HEK293 (cell line): Measurements from ENCODE around the gene LRRC4C.

Source experiments
- CTCF ChIA-PET: fragments of 350-600 bp; formaldehyde crosslinking; extraction: SDS; loops from one replicate; lab custom pipeline; 2021; ENCODE audit warnings: antibody characterized with exemption; lab: Yijun Ruan, JAX
- POLR2A ChIA-PET: fragments of 300-600 bp; formaldehyde crosslinking; extraction: SDS; loops from one replicate; lab custom pipeline; 2020; ENCODE audit warnings: antibody characterized with exemption, inconsistent platforms; lab: Yijun Ruan, JAX
- H3K27ac ChIP-seq: fragments of 200-500 bp; sonication (Bioruptor generic); 2 replicates; pipeline ENCODE4 v1.5.1; 2014; ENCODE audit warnings: low read depth, low read length, control low read depth, inconsistent platforms; ENCODE audit errors: extremely low read depth
- H3K36me3 ChIP-seq, 2 experiments: fragments of 200-500 bp in 1 of 2; sonication (Bioruptor generic) in 1 of 2; 1 replicate in 1 of 2; 2 replicates in 1 of 2; pipeline ENCODE4 v1.5.1; 2014 to 2017; ENCODE audit warnings: inconsistent platforms in 2 of 2, low read length in 2 of 2; ENCODE audit not compliant: control insufficient read depth in 2 of 2, insufficient read depth in 1 of 2
- H3K4me1 ChIP-seq: fragments of 200-500 bp; sonication (Bioruptor generic); 2 replicates; pipeline ENCODE4 v1.5.1; 2014; ENCODE audit warnings: mild to moderate bottlenecking, low read length, inconsistent platforms; ENCODE audit not compliant: control insufficient read depth, insufficient read depth
- H3K4me3 ChIP-seq: 2 replicates; pipeline ENCODE4 v1.5.1; 2011; ENCODE audit warnings: low read depth, mild to moderate bottlenecking, control low read depth, low read length, moderate library complexity
- H3K9me3 ChIP-seq: fragments of 200-500 bp; sonication (Bioruptor generic); 2 replicates; pipeline ENCODE4 v1.5.1; 2014; ENCODE audit warnings: low read depth, low read length, inconsistent platforms; ENCODE audit not compliant: control insufficient read depth, insufficient read depth
- GLI2 ChIP-seq: fragments of 450-650 bp; formaldehyde crosslinking; IDR thresholded peaks from 2 replicates; pipeline ENCODE4; 2017; ENCODE audit warnings: missing biosample characterization, missing genetic modification characterization, low read depth, borderline replicate concordance
- PRDM2 ChIP-seq: fragments of 450-650 bp; formaldehyde crosslinking; IDR thresholded peaks from 2 replicates; pipeline ENCODE4 v1.5.1; 2016; ENCODE audit warnings: missing biosample characterization, missing genetic modification characterization, borderline replicate concordance
- ZEB2 ChIP-seq: fragments of 450-650 bp; formaldehyde crosslinking; IDR thresholded peaks from 2 replicates; pipeline ENCODE4 v1.5.1; 2016; ENCODE audit warnings: missing biosample characterization, missing genetic modification characterization
- ZNF211 ChIP-seq: fragments of 450-650 bp; formaldehyde crosslinking; IDR thresholded peaks from 2 replicates; pipeline ENCODE4 v1.5.1; 2016; ENCODE audit warnings: low read depth, missing biosample characterization, missing genetic modification characterization
- ZNF544 ChIP-seq: fragments of 450-650 bp; formaldehyde crosslinking; IDR thresholded peaks from 2 replicates; pipeline ENCODE4 v1.5.0; 2017; ENCODE audit warnings: missing biosample characterization, missing genetic modification characterization
- ZNF621 ChIP-seq: fragments of 450-650 bp; formaldehyde crosslinking; IDR thresholded peaks from 2 replicates; pipeline ENCODE4 v1.5.1; 2017; ENCODE audit warnings: missing biosample characterization, missing genetic modification characterization
- ZNF626 ChIP-seq: fragments of 450-650 bp; sonication (Bioruptor Pico); formaldehyde crosslinking; IDR thresholded peaks from 2 replicates; pipeline ENCODE4 v1.5.1; 2018; ENCODE audit warnings: missing biosample characterization, missing genetic modification characterization, inconsistent platforms
- ZNF664 ChIP-seq: fragments of 450-650 bp; formaldehyde crosslinking; IDR thresholded peaks from 2 replicates; pipeline ENCODE4 v1.5.1; 2016; ENCODE audit warnings: missing biosample characterization, missing genetic modification characterization
- ZSCAN16 ChIP-seq: fragments of 450-650 bp; formaldehyde crosslinking; IDR thresholded peaks from 2 replicates; pipeline ENCODE4 v1.5.1; 2016; ENCODE audit warnings: missing biosample characterization, missing genetic modification characterization
- ZSCAN4 ChIP-seq: fragments of 450-650 bp; formaldehyde crosslinking; IDR thresholded peaks from 2 replicates; pipeline ENCODE4 v1.5.1; 2017; ENCODE audit warnings: missing biosample characterization, missing genetic modification characterization
- TF ChIP-seq, protein P1 (sequence below): fragments of 450-650 bp; formaldehyde crosslinking; IDR thresholded peaks from 2 replicates; pipeline ENCODE4 v1.5.1; 2016; ENCODE audit warnings: missing biosample characterization, missing genetic modification characterization
- TF ChIP-seq, protein P2 (sequence below): fragments of 450-650 bp; IDR thresholded peaks from 2 replicates; pipeline ENCODE4 v1.5.1; 2018; ENCODE audit warnings: missing biosample characterization, missing genetic modification characterization

The LRRC4C gene

DNA sequence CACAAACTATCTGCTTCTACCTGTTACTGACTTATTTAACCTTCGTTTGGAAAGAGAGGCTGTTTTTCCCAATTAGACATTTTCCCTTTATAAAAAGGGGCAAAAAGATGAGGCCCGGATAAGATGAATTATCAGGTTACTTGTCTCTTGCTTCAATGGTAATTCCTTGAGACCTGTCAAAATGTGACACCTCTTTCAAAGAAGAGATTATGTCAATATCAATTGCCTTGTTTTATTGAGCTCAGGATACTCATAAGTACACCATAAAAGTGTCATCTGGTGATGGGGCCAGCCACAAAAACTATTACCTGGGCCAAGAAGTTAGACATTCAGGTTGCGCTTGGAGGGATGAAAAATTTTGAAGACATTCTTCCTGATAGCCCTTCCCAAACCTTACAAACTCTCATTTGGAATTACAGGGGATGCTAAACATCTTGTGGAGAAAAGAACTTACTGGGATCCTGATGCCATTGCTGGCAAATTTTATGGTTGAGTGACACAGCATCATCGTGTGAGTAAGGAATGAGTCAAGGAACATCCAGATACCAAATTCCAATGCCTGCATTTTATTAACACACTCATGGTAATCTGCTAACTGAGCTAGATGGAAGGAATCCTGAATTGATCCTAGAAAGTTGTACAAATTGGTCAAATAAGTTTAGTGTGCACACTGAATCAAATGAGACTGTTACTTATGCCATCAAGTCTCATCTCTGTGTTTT, 1071.2 kb downstream of the LRRC4C start (continued):
- TF ChIP-seq ZNF621 (tag by site-specific recombination): no peak
- no peak for TF ChIP-seq PRDM2 (tag by site-specific recombination)
- TF ChIP-seq, protein P1, sequence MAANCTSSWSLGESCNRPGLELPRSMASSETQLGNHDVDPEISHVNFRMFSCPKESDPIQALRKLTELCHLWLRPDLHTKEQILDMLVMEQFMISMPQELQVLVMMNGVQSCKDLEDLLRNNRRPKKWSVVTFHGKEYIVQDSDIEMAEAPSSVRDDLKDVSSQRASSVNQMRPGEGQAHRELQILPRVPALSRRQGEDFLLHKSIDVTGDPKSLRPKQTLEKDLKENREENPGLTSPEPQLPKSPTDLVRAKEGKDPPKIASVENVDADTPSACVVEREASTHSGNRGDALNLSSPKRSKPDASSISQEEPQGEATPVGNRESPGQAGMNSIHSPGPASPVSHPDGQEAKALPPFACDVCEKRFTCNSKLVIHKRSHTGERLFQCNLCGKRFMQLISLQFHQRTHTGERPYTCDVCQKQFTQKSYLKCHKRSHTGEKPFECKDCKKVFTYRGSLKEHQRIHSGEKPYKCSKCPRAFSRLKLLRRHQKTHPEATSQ (tag by site-specific recombination): no peak

DNA sequence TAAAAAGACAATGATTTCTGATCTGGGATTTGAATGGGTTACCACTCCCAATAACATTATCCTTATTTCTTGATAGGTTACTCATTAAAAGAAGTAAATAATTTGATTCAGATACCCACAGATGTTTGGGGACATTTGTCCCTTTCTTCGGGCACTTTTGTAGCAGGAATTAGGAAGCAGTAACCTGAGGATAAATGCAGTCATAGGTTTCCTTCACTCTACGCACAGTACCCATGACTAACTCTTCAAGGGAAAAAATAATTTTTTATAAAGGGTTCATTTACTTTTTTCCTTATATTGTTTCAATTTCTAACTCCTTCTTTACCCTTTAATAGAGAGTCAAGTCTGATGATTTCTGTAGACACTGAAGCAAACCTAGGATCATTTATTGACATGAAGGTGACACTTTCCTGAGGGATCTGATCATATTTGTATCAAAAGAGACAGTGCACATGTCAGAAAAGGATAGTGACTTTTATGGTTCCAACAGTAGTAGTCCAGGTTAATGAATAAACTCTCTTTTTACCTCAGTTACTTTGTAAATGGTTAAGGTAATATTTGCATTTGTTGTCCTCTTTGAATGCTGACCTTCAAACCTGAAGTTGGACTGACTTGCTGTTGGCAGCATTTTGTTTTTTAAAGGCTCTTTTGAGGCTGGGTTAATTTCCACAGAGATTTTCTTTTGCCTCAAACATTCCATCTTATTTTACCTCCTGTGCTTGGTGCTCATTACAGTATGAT, 1072.0 kb downstream of the LRRC4C start:
- Histone ChIP-seq H3K9me3 (no peaks in the 10 kb centered on the region), H3K4me3 (no peak overlapping the region), H3K36me3 (no peaks in the 10 kb centered on the region), H3K4me1 (no peaks in the 10 kb centered on the region), H3K27ac (no peak overlapping the region)
- CTCF ChIA-PET: no interaction called here
- POLR2A ChIA-PET: no interaction called here
- TF ChIP-seq GLI2 (tag by site-specific recombination): no peak
- TF ChIP-seq, protein P2, sequence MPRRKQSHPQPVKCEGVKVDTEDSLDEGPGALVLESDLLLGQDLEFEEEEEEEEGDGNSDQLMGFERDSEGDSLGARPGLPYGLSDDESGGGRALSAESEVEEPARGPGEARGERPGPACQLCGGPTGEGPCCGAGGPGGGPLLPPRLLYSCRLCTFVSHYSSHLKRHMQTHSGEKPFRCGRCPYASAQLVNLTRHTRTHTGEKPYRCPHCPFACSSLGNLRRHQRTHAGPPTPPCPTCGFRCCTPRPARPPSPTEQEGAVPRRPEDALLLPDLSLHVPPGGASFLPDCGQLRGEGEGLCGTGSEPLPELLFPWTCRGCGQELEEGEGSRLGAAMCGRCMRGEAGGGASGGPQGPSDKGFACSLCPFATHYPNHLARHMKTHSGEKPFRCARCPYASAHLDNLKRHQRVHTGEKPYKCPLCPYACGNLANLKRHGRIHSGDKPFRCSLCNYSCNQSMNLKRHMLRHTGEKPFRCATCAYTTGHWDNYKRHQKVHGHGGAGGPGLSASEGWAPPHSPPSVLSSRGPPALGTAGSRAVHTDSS (tag by site-specific recombination): no peak
- TF ChIP-seq ZEB2 (tag by site-specific recombination): no peak
- TF ChIP-seq ZNF626 (tag by site-specific recombination): no peak
- TF ChIP-seq ZNF544: no peak
- TF ChIP-seq ZNF664: no peak
- TF ChIP-seq ZSCAN16: no peak
- no peak for TF ChIP-seq ZSCAN4 (tag by site-specific recombination)
- TF ChIP-seq ZNF211: no peak
